ENCODE measurements around the gene ZDBF2.
"Not testable (repeated sequence)": the region's sequence is repeated elsewhere in the genome, so short reads cannot be mapped to it uniquely, and the experiment has no call there.

Gene ZDBF2

DNA sequence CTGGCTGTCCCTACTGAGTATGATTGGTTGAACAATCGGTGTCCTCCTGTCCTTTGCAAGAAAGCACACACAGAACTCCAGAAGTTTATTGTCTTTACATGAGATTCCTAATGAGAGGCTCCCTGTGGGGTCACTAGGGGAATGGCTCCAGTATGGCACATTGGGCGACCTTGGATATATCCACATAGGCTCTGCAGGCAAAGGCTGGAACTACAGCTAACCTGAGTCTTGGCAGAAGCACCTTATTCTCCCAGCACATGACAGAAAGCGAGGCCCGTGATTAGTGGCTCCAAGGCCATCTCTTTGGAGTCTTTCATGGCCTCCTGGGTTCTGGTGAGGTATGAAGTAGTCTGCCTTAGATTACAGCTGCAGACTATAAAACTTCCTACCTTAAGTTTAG, 49.0 kb downstream of the ZDBF2 start:
- no peak for DNase-seq (ENCODE audit: low read depth in 2 of 3, low spot score in 2 of 3)

DNA sequence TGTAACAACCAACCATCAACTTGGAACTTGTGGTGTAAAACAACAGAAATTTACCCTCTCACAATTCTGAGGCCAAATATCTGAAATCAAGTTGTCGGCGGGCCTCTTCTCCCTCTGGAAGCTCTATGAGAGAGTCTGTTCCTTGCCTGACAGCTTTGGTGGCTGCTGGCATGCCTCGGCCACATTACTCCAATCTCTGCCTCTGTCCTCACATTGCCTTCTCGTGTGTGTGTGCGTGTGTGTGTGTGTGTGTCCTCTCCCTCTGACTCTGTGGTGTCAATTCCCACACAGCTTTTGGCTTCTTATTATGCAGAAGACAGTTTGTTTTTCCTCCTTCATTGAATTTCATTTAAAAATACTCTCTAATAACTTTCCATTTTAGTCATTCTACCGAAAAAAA, 50.4 kb downstream of the ZDBF2 start:
- DNase-seq (ENCODE audit: low read depth in 2 of 3, low spot score in 2 of 3), result no peak

DNA sequence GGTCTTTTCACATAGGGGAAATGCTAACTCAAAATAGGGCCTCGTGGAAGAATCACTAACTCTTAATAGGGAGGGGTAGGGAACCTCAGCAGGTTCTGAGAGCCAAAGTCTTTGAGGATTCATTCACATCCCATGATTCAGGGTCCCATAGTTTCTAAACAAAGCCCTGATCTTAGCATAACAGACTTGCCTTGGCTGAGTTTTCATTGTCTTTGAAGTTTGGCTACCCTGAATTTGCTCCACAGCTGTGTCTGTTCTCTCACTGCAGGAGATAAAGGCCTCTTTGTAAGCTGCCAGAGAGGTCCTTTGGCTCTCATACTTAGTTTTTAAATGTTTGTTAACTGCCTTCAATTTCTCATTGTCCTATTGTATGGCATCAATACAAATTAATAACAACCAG, 54.5 kb downstream of the ZDBF2 start:
- DNase-seq (ENCODE audit: low read depth in 2 of 3, low spot score in 2 of 3), result no peak

DNA sequence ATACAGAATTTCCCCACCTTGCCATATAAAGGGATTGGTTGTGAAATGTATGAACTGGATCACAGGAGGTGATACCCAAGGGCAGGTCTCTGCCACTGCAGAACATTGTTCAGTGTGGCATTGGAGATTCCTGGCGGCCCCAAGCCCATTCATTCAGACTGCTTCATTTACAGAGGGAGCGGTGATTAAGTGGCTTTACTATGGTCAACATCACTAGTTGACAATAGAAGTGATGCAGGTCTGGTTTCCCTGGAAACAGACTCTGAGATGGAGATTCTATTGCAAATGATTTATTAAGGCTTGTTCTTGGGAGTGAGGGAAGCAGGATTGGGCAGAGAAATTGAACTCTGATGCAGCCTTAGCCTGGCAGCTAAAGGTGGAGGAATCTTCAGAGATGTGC, 62.4 kb downstream of the ZDBF2 start:
- DNase-seq (ENCODE audit: low read depth in 2 of 3, low spot score in 2 of 3), result no peak

DNA sequence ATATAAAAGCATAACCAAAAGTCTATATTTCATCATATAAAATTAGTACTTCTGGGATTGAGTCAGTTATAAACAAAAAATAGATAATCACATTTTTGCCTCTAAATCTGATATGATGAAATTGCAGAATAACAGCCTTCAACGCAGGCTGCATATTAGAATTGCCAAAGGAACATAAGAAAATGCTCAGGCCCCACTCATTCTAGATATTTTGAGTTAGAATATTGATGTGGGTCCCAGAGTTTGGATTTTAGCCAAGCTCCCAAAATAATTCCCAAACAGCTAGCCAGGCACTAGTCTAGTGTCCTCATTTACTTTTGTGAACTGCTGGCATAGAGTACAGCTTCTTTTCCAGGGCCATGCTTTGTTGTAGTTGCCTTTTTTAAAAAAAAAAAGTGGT, 63.5 kb downstream of the ZDBF2 start:
- no peak for DNase-seq (ENCODE audit: low read depth in 2 of 3, low spot score in 2 of 3)

DNA sequence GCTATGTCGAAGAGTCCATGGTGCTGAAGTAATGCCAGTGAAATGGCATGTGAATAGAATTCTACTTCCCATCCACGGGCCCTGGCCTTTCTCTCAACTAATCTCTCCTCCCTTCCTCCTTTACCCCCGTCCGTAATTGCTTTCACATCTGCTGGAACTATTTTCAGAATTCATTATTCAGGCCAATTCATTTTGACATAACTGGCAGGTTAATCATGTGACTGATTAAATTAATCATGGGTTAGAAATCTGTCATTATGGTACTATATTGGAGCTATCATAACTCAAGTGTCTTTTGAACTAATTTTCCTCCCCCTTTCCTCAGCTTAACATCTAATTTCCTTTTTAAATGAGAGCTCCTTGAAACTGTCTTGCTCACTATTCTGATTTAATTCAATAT, 66.9 kb downstream of the ZDBF2 start:
- DNase-seq (ENCODE audit: low read depth in 2 of 3, low spot score in 2 of 3), result no peak

DNA sequence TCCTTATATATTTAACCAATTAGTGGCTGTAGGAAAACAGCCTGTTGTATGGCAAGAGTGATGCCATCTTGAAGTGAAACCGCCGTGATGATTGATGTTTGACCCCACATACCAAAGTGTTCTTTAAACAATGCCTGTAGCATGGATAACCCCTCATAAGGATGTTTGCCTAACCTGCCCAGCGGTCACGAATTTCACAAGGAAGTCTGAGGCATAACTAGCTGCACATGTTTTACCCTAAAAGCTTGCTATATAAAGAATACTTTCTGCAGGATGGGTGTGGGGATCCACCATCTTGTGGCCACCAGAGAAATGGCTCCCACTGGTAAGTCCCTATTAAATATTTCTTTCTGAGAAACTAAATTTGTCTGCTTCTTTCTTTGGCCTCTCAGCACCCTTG, 68.7 kb downstream of the ZDBF2 start:
- no peak for DNase-seq (ENCODE audit: low read depth in 2 of 3, low spot score in 2 of 3)

DNA sequence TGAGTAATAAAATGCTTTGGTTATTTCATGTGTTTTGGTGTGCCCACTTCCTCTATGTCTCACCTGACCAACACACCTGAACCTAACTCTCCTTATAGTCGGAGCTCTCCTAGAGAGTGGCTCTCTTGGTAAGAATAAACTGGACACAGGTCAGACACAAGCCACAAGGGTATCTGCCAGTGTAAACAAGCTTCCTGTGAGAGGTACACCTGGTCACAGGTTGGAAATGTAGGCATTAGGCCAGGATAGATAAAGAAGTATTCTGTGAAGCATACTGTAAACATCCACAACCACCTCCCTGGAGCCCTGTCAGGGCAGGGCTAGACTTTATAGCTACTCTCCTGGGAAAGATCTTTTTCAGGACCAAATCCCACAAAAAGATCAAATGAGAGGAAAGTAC, 69.4 kb downstream of the ZDBF2 start:
- no peak for DNase-seq (ENCODE audit: low read depth in 2 of 3, low spot score in 2 of 3)

DNA sequence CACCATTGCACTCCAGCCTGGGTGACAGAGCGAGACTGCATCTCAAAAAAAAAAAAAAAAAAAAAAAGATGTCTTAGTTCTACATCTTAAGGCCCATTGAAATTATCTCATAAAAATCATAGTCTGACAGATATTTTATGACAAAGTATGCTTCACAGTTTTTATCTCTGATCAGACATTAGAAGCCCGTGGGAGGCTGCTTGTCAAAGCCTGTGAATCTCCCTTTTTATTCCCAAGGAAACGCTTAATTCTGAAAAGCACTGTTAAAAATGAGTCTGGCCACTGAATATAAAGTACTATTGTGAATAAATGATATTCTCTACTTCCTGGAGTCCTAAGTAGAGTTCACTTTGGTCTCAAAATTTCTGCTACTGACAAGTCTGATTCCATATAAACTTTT, 71.1 kb downstream of the ZDBF2 start:
- DNase-seq (ENCODE audit: low read depth in 2 of 3, low spot score in 2 of 3), result no peak

DNA sequence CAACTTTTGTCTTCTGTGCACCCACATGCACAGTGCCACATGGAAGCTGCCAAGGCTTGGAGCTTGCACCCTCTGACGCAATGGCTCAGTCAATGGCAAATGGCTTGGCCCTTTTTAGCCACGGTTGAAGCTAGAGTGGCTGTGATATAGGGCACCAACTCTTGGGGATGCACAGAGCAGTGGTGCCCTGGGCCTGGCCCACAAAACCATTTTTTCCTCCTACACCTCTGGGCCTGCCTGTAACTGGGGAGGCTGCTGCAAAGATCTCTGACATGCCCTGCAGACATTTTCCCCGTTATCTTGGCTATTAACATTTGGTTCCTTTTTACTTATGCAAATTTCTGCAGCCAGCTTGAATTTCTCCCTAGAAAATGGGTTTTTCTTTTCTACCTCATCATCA, 74.9 kb downstream of the ZDBF2 start:
- DNase-seq (ENCODE audit: low read depth in 2 of 3, low spot score in 2 of 3), result no peak

DNA sequence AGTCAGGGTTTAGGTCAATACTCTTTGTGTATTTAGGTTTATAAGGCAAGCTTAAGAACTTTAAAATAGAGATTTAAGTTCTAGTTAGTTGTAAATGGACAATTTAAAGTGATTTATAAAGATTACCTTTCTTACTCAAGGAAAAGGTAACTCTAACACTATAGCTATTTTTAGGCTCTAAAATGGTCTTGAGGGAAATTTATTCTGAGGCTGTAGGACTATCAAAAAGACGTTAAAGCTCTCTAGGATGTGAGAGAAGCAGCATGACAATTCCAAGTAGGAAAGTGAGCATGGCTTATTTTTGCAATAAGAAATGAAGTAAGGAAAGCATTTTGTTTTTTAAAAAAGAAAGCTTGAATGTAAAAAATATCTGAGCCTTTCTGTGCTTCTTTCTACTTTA, 78.1 kb downstream of the ZDBF2 start:
- DNase-seq (ENCODE audit: low read depth in 2 of 3, low spot score in 2 of 3), result no peak

DNA sequence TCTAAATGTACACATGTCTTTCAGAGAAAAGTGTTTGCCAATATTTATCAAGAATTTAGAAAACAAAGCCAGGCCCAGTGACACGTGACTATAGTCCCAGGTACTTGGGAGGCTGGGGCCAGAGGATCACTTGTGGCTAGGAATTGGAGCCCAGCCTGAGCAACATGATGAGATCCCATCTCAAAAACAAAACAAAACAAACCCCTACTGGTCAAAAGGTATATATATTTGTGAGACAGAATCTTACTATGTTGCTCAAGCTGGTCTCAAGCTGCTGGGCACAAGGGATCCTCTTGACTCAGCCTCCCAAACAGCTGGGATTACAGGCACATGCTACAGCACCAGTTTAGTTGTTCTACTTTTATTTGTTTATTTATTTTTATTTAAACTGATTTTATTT, 79.2 kb downstream of the ZDBF2 start:
- no peak for DNase-seq (ENCODE audit: low read depth in 2 of 3, low spot score in 2 of 3)

DNA sequence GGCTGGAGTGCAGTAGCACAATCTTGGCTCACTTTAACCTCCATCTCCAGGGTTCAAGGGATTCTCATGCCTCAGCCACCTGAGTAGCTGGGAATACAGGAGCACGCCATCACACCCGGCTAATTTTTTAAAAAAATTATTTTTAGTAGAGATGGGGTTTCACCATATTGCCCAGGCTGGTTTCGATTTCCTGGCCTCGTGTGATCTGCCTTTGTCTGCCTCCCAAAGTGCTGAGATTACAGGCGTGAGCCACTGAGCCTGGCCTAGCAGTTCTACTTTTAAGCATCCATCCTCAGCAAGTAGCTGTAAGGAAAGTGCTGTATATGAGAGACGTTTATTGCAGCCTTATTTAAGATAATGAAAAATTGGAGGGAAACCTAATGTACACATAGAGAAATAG, 79.7 kb downstream of the ZDBF2 start:
- DNase-seq (ENCODE audit: low read depth in 2 of 3, low spot score in 2 of 3), result no peak

DNA sequence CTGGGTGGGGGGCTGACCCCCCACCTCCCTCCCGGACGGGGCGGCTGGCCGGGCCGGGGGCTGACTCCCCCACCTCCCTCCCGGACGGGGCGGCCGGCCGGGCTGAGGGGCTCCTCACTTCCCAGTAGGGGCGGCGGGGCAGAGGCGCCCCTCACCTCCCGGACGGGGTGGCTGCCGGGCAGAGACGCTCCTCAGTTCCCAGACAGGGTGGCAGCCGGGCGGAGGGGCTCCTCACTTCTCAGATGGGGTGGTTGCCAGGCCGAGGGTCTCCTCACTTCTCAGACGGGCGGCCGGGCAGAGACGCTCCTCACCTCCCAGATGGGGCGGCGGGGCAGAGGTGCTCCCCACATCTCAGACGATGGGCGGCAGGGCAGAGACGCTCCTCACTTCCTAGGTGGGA, 82.4 kb downstream of the ZDBF2 start:
- not testable (repeated sequence) for DNase-seq (ENCODE audit: low read depth in 2 of 3, low spot score in 2 of 3)

DNA sequence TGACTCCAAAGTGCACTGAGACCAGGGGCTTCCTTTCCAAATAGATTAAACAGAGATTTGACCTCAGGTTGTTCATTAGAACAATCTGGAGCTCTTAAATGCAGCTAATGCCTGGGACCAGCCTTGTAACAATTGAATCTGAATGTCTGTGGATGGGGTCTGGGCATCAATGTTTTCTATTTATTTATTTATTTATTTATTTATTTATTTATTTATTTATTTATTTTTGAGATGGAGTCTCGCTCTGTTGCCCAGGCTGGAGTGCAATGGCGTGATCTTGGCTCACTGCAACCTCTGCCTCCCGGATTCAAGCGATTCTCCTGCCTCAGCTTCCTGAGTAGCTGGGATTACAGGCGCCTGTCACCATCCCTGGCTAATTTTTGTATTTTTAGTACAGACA, 86.4 kb downstream of the ZDBF2 start:
- DNase-seq (ENCODE audit: low read depth in 2 of 3, low spot score in 2 of 3), result not testable (repeated sequence)

DNA sequence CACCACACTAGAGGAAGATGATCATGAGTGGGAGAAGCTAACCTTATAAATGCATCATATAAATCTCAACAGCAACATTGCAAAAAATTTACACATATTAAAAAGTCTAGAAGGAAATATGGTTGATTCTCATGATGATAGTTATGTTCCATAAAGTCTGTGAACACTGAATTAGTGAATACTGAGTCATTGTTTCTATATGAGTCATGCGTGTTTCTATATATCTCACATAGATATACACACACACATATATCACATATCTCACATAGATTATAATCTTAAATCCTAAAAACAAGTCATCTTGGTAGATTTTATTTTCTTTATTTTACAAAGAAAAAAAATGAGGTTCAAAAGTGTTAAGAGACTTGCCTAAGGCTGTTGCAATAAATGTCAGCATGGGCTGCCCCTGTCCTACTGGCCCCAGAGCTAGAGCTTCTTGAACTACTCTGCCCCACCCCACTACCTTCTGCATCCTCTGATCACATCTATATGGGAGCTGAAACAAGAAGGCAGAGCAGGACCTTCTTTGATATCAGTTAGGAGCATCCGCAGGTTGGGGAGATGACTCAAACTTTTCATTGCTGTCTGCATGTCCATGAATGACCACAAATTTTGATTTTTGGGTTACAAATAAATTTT, 87.1 kb downstream of the ZDBF2 start:
- DNase-seq (ENCODE audit: low read depth in 2 of 3, low spot score in 2 of 3), result no peak

Data from activated CD8-positive, alpha-beta memory T cell treated with anti-CD3 and anti-CD28 coated beads for 48 hours (primary cell).